Liver (tissue), 2 donors: ENCODE data around the gene HS6ST3.

Experiments used
- TF ChIP-seq, protein P1 (sequence below): fragments of 150-350 bp; IDR thresholded peaks from 2 replicates; pipeline ENCODE4 v1.5.1; 2017; ENCODE audit warnings: improper control_type of control experiment, low read depth, low read length; ENCODE audit not compliant: missing input control
- TF ChIP-seq, protein P2 (sequence below): IDR thresholded peaks from 2 replicates; pipeline ENCODE4 v1.6.1; 2016; ENCODE audit warnings: antibody characterized with exemption, mild to moderate bottlenecking
- donor health status: healthy.

DNA sequence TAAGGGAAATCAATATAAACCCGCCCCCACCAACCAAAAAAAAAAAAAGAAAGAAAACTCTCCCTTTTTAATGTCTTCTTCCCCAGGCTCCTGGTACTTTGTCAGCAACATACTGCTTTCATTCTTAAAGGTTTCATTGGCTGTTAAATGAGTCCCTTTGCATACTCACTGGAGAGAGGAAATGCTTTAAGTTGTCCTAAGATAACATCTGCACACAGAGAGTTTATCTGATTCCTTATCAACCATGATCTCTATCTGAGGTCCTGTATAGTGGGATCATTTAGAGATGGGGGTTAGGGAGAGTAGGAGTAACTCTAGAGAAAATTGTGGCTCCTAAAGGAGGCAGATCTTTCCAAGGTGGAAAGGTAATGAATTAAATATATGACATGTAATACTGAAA, 747.9 kb downstream of the HS6ST3 start:
- TF ChIP-seq, protein P1, sequence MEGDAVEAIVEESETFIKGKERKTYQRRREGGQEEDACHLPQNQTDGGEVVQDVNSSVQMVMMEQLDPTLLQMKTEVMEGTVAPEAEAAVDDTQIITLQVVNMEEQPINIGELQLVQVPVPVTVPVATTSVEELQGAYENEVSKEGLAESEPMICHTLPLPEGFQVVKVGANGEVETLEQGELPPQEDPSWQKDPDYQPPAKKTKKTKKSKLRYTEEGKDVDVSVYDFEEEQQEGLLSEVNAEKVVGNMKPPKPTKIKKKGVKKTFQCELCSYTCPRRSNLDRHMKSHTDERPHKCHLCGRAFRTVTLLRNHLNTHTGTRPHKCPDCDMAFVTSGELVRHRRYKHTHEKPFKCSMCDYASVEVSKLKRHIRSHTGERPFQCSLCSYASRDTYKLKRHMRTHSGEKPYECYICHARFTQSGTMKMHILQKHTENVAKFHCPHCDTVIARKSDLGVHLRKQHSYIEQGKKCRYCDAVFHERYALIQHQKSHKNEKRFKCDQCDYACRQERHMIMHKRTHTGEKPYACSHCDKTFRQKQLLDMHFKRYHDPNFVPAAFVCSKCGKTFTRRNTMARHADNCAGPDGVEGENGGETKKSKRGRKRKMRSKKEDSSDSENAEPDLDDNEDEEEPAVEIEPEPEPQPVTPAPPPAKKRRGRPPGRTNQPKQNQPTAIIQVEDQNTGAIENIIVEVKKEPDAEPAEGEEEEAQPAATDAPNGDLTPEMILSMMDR, result no peak
- TF ChIP-seq, protein P2, sequence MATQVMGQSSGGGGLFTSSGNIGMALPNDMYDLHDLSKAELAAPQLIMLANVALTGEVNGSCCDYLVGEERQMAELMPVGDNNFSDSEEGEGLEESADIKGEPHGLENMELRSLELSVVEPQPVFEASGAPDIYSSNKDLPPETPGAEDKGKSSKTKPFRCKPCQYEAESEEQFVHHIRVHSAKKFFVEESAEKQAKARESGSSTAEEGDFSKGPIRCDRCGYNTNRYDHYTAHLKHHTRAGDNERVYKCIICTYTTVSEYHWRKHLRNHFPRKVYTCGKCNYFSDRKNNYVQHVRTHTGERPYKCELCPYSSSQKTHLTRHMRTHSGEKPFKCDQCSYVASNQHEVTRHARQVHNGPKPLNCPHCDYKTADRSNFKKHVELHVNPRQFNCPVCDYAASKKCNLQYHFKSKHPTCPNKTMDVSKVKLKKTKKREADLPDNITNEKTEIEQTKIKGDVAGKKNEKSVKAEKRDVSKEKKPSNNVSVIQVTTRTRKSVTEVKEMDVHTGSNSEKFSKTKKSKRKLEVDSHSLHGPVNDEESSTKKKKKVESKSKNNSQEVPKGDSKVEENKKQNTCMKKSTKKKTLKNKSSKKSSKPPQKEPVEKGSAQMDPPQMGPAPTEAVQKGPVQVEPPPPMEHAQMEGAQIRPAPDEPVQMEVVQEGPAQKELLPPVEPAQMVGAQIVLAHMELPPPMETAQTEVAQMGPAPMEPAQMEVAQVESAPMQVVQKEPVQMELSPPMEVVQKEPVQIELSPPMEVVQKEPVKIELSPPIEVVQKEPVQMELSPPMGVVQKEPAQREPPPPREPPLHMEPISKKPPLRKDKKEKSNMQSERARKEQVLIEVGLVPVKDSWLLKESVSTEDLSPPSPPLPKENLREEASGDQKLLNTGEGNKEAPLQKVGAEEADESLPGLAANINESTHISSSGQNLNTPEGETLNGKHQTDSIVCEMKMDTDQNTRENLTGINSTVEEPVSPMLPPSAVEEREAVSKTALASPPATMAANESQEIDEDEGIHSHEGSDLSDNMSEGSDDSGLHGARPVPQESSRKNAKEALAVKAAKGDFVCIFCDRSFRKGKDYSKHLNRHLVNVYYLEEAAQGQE, result no peak
